ENCODE data around the gene DOLPP1.
"Not testable (repeated sequence)": the region's sequence is repeated elsewhere in the genome, so short reads cannot be mapped to it uniquely, and the experiment has no call there.

Gene DOLPP1

GRCh38 chr9:129111528-129112151 is 30.7 kb downstream of the DOLPP1 start:
- no peak for DNase-seq (ENCODE audit: low read depth in 3 of 3)

GRCh38 chr9:129112526-129112925 is 31.6 kb downstream of the DOLPP1 start:
- DNase-seq (ENCODE audit: low read depth in 3 of 3), result not testable (repeated sequence)

DNA sequence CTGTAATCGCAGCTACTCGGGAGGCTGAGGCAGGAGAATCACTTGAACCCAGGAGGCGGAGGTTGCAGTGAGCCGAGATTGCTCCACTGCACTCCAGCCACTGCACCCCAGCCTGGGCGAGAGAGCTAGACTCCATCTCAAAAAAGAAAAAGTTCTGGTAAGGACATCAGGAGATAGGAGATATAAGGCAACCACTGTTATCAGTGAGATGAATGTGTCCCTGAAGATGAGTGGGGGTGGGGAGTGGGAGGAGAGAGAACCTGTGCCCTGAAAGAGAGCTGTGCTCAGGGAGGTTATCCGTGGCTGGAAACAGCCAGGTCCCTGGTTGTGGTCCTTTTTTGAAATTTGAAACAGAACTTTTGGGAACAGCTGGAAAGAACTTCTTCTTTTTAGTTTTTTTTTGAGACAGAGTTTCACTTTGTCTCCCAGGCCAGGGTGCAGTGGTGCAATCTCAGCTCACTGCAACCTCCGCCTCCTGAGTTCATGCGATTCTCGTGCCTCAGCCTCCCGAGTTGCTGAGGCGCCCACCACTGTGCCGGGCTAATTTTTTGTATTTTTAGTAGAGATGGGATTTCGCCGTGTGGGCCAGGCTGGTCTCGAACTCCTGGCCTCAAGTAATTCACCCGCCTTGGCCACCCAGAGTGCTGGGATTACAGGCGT is 32.9 kb downstream of the DOLPP1 start:
- DNase-seq (ENCODE audit: low read depth in 3 of 3), result no peak

GRCh38 chr9:129118799-129119198 is 37.9 kb downstream of the DOLPP1 start:
- DNase-seq (ENCODE audit: low read depth in 3 of 3), result no peak

- DNase-seq (ENCODE audit: low read depth in 3 of 3), result no peak
Observed at GRCh38 chr9:129121483-129121882, 40.6 kb downstream of the DOLPP1 start.

GRCh38 chr9:129122133-129122532 is 41.2 kb downstream of the DOLPP1 start:
- DNase-seq (ENCODE audit: low read depth in 3 of 3), result no peak

- DNase-seq (ENCODE audit: low read depth in 3 of 3), result not testable (repeated sequence)
Observed at GRCh38 chr9:129122976-129123375, 42.1 kb downstream of the DOLPP1 start.

DNA sequence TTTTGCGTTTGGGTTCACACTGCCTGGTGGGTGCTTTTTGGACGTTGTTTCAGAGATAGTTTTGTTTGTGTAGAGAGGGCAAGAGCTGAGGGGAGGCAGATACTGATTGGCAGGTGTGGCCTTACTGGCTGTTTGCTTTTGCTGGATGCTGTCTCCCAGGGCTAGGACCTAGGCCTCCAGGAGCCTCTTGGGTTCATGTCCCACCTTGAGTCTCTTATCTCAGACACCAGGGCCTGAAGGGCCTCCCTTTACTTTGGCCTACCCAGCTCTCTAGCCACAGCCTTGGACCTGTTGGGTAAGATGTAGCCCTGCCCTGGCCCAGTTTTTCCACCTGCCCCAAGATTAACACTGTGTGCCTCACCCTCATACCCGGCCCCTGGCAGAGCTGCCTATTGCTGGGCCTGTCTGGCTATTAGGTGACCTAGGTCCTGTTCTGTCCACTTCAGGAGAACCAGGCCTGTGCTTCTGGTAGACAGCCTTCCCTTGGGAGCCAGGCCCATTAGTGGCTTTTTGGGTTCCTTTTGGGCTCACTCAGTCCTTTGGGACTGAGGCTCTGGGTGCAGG is 43.7 kb downstream of the DOLPP1 start:
- no peak for DNase-seq (ENCODE audit: low read depth in 3 of 3)

DNA sequence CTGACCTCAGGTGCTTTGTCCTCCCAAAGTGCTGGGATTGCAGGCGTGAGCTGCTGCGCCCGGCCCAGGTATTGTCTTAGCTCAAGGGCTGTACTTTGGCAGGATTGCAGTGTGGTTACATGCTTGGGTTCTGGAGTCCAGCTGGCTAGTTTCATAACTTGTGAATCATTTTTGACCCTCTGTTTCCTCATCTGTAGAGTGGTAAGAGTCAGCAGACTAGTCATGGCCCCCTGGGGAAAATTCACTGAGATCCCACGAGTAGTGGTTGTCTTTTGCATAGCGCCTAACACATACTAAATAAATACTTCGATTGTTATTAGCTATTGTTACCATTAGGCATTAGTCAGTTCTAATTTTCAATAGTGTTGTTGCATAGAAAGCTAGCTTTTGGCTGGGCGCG is 44.6 kb downstream of the DOLPP1 start:
- no peak for DNase-seq (ENCODE audit: low read depth in 3 of 3)

DNA sequence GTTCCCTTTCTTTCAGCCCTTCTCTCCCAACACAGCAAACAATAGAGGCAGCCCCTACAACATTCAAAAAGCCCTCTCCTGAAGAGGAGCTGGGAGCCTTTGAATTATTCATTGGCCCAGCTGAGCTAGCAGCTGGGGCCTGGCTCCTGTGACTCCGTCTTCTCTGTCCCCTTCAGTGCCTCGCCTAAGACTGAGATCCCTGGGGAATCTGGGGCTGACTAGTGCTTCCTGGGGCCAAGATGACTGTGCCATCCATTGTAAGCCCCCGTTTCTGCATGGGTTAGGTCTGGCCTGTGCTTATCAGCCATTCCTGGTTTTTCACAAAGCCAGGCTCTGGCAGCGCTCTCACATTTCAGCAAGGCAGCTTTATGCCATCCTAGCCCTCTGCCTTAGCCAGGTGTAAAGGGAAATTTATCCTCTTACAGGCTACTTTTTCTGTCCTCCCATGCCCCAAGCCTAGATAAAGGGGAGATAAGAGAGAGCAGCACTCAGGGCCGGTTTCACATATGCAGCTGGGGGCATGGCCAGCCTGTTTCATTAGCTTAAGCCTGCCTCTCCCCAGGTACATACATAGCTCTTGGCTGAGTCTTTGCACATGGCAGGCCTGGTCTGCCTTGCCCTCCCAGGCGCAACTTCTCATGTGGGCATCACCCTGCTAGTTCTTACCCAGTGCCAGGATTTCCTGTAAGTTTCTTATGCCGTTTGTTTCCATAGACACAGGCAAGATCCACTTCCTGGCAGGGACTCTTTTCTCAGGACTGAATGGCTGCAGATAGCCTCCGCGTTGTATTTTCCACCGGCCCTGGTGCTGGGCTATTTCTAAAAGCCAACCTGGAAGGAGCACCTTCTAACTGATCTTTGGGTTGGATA is 46.1 kb downstream of the DOLPP1 start:
- DNase-seq (ENCODE audit: low read depth in 3 of 3), result no peak

DNA sequence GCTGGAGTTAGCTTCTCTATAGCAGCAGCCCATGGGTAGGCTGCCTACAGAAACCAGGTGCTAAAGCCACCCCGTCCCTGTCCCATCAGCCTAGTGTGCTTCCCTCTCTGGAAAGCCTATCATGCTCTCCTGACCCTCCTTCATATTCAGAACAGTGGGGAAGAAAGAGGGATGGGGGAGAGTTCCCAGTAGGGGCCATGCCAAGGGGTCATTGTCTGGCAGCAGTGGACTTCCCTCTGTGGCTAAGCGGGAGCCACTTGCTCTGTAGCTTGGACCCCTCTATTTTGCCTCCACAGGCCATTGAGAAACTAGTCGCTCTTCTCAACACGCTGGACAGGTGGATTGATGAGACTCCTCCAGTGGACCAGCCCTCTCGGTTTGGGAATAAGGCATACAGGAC is 47.8 kb downstream of the DOLPP1 start:
- no peak for DNase-seq (ENCODE audit: low read depth in 3 of 3)

DNA sequence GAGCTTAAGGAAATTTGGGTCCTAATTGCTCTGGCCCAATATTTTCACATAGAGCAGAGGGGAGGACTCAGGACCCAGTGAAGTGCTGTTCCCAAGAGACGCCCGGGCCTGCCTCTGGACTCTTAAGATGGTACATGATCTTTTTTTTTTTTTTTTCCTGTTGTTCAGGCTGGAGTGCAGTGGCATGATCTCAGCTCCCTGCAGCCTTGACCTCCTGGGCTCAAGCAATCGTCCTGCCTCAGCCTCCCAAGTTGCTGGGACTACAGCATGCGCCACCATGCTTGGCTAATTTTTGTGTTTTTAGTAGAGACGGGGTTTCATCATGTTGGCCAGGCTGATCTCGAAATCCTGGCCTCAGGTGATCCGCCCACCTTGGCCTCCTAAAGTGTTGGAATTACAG is 49.4 kb downstream of the DOLPP1 start:
- not testable (repeated sequence) for DNase-seq (ENCODE audit: low read depth in 3 of 3)

DNA sequence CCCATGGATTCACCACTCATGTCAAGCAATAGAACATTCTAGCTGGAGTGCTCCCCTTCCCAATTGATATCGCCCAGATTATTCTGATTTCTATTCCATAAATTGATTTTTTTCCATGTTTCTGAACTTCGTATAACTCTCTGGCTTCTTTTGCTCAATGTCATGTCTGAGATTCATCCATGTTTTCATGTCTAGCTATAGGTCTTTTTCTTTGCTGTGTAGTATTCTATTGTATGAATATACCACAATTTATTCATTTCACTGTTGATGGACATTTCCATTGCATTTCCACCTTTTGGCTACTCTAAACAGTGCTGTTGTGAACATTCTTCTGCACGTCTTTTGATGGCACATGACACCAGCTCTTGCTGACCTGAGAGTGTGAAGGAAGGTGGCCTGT is 49.9 kb downstream of the DOLPP1 start:
- no peak for DNase-seq (ENCODE audit: low read depth in 3 of 3)

DNA sequence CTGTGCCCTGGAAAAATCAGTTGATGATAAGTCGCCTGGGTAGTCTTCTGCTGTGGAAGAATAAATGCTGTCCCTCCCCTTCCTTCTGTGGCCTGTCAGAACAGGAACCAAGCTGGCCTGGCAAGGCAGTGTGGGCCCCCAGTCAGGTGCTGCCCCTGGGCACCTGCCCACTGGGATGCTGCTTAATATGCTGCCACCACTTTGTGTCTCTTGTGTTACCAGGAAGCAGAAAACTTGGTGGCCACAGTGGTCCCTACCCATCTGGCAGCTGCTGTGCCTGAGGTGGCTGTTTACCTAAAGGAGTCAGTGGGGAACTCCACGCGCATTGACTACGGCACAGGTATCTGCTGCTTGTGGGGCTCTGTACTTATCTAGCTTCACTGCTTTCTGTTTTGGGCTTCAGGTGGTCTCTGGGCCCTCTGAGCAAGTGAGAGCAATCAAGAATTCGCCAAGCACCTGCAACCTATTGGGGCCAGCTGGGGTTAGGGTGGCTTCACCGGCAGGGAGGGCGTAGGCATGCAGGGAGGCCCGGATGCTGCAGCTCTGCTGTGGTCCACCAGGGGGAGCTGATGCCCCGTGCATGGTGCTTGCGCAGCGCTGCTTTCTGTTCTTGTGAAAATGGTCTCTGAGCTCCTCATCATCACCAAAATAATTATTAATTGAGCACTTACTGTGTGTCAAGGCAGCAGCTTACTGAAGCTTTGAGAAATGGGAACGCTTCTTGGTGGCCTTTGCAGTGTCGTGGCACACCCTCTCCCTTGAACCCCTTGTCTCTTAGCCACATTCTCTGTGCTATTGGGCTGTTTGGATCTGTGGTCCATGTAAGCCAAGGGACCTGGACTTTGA is 50.6 kb downstream of the DOLPP1 start:
- DNase-seq (ENCODE audit: low read depth in 3 of 3), result peak; percentile 67 to 76 (median 74)

- DNase-seq (ENCODE audit: low read depth in 3 of 3), result no peak
Observed at GRCh38 chr9:129133082-129133481, 52.2 kb downstream of the DOLPP1 start.

- no peak for DNase-seq (ENCODE audit: low read depth in 3 of 3)
Observed at GRCh38 chr9:129135476-129135875, 54.6 kb downstream of the DOLPP1 start.

DNA sequence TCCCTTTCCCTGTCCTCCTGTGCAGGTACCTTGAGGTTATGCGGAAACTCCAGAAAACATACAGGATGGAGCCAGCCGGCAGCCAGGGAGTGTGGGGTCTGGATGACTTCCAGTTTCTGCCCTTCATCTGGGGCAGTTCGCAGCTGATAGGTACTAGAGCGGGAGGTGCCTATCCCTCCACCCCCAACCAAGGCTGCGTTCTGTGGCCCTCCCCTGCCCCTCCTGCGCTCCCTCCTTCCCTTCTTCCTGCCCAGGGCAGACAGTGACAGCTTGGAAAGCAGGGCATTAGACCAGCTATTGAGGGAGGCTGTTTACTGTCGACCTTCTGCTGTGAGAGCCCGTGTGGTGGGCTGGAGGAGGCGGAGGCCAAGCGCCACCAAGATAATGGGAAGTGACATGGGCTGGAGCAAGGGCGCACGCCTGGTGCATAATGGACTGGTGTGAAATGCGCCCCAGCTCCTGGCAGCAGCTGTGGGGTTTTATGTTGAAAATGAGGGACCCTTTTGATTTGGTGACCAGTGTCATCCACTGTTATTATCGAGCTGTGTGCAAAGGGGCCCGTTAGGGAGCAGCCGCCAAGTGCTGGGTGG is 55.6 kb downstream of the DOLPP1 start:
- no peak for DNase-seq (ENCODE audit: low read depth in 3 of 3)

- DNase-seq (ENCODE audit: low read depth in 3 of 3), result no peak
Observed at GRCh38 chr9:129137292-129138143, 56.6 kb downstream of the DOLPP1 start.

GRCh38 chr9:129138144-129138462 is 57.2 kb downstream of the DOLPP1 start:
- no peak for DNase-seq (ENCODE audit: low read depth in 3 of 3)

GRCh38 chr9:129138476-129139232 is 57.7 kb downstream of the DOLPP1 start:
- DNase-seq (ENCODE audit: low read depth in 3 of 3), result no peak

Measured in stimulated activated CD4-positive, alpha-beta T cell treated with anti-CD3 and anti-CD28 coated beads, TNF-alpha, amount 100 ng/mL, for 4 hours (primary cell).